ENCODE data around the gene SSX2. TPM values are rescaled to one million over a fixed set of nuclear protein-coding genes. Genes with fewer than 3 reads are reported as not detected.
"Not testable (repeated sequence)": the region's sequence is repeated elsewhere in the genome, so short reads cannot be mapped to it uniquely, and the experiment has no call there.

Gene SSX2, protein sequence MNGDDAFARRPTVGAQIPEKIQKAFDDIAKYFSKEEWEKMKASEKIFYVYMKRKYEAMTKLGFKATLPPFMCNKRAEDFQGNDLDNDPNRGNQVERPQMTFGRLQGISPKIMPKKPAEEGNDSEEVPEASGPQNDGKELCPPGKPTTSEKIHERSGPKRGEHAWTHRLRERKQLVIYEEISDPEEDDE
- total RNA-seq (not detected), polyA plus RNA-seq (not detected)
- long read RNA-seq, donor 1, result 0 reads
- long read RNA-seq, donor 2, result 0 reads
- long read RNA-seq, donor 3, result 0 reads
- long read RNA-seq, donor 4, result 0 reads
- long read RNA-seq, donor 5, result 0 reads
- long read RNA-seq, donor 6, result 0 reads
- long read RNA-seq, donor 7, result 0 reads
- long read RNA-seq, donor 8, result 0 reads
- long read RNA-seq, donor 9, result 0 reads
- long read RNA-seq, donor 10, result 0 reads

DNA sequence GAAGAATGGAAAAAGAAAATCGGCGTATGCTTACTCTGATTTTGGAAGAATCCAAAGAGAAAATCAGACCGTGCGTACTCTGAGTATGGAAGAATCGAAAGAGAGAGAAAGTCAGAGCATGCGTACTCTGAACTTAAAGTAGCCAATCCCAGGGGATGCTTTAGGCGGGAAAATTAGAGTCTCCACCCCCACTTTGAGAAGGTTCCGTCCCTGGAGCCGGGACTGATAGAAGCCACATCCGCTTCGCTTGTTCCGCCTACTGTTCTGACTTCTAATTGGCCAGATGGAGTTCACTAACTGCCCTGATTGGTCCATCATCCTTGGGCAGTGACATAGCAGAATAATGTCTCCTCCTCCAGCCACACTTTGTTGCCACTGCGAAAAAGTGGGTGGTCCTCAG is at the start of gene SSX2:
TSS of gene SSX2 (minus strand) at position 101 of the 400 bp plus-strand sequence. CDS start 1,429 bp downstream, outside the sequence.
- not testable (repeated sequence) for H3K4me3 ChIP-seq (ENCODE audit: low read length in 2 of 2); H3K27ac ChIP-seq (ENCODE audit: low read depth in 1 of 2, low read length in 1 of 2); H3K9me3 ChIP-seq (ENCODE audit: control insufficient read depth in 2 of 2, insufficient read depth in 1 of 2, low read length in 1 of 2); H3K4me1 ChIP-seq (ENCODE audit: control insufficient read depth in 2 of 2, insufficient read depth in 2 of 2, low read length in 2 of 2); H3K36me3 ChIP-seq (ENCODE audit: control insufficient read depth in 2 of 2, insufficient read depth in 2 of 2, low read length in 1 of 2); DNase-seq (ENCODE audit: low read depth in 6 of 9, low spot score in 9 of 9); H3K27me3 ChIP-seq (ENCODE audit: control insufficient read depth in 2 of 2, insufficient read depth in 1 of 2, low read length in 1 of 2)
- no CpG with 5 or more reads among the region's 13 CpGs for WGBS

DNA sequence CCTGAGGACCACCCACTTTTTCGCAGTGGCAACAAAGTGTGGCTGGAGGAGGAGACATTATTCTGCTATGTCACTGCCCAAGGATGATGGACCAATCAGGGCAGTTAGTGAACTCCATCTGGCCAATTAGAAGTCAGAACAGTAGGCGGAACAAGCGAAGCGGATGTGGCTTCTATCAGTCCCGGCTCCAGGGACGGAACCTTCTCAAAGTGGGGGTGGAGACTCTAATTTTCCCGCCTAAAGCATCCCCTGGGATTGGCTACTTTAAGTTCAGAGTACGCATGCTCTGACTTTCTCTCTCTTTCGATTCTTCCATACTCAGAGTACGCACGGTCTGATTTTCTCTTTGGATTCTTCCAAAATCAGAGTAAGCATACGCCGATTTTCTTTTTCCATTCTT is 44.0 kb upstream of the SSX2 start, which contains the start of gene SSX2B:
TSS of gene SSX2B (plus strand) at position 301 of the 400 bp plus-strand sequence. CDS start 1,429 bp downstream, outside the sequence.
- not testable (repeated sequence) for H3K27me3 ChIP-seq (ENCODE audit: control insufficient read depth in 2 of 2, insufficient read depth in 1 of 2, low read length in 1 of 2); H3K36me3 ChIP-seq (ENCODE audit: control insufficient read depth in 2 of 2, insufficient read depth in 2 of 2, low read length in 1 of 2); H3K9me3 ChIP-seq (ENCODE audit: control insufficient read depth in 2 of 2, insufficient read depth in 1 of 2, low read length in 1 of 2); H3K4me3 ChIP-seq (ENCODE audit: low read length in 2 of 2); H3K27ac ChIP-seq (ENCODE audit: low read depth in 1 of 2, low read length in 1 of 2); H3K4me1 ChIP-seq (ENCODE audit: control insufficient read depth in 2 of 2, insufficient read depth in 2 of 2, low read length in 2 of 2); DNase-seq (ENCODE audit: low read depth in 6 of 9, low spot score in 9 of 9)
- no CpG with 5 or more reads among the region's 13 CpGs for WGBS

DNA sequence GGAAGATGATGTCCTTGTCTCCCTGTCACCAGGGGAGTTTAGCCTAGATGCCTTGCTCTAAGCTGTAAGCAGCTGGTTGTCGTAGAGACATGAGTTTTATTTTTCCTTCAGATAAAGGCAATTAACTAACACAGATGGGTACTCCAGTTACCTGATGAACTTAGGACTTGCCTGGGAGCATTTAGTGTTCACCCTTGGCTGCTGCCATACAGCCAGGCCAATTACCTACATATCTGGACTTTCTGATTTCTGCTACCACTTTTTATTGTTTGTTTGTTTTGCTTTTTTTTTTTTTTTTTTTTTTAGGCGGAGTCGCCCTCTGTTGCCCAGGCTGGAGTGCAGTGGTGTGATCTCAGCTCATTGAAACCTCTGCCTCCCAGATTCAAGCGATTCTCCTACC is 14.9 kb downstream of the SSX2 start:
- 92% methylated on average over 1 of the region's 4 CpGs for WGBS

DNA sequence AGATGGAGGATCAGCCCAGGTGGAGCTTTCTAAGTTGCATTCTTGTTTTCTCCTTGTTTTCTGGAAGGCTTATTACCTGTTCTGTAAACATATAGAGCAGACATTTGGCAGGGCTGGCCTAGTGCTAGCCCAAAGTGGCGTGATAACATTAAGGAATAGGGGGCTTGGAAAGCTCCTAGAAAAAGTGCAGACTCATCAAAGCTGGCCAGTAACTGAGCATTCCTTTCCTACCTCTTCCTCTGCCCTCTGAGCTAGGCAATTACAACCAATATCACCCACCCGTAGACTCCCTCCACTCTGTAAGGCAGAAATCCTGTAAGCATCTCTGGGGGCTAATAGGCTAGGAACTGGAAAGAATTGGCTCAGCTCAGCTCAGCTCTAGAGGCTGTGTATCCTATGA is 44.8 kb downstream of the SSX2 start:
- H3K36me3 ChIP-seq (ENCODE audit: control insufficient read depth in 2 of 2, insufficient read depth in 2 of 2, low read length in 1 of 2); H3K4me3 ChIP-seq (ENCODE audit: low read length in 2 of 2); H3K9me3 ChIP-seq (ENCODE audit: control insufficient read depth in 2 of 2, insufficient read depth in 1 of 2, low read length in 1 of 2); H3K27ac ChIP-seq (ENCODE audit: low read depth in 1 of 2, low read length in 1 of 2); H3K27me3 ChIP-seq (ENCODE audit: control insufficient read depth in 2 of 2, insufficient read depth in 1 of 2, low read length in 1 of 2); H3K4me1 ChIP-seq (ENCODE audit: control insufficient read depth in 2 of 2, insufficient read depth in 2 of 2, low read length in 2 of 2); DNase-seq (ENCODE audit: low read depth in 6 of 9, low spot score in 9 of 9): not testable (repeated sequence)
- WGBS, result 90% methylated on average over 2 of the region's 2 CpGs

More for the DNA sequence above, 14.9 kb downstream of the SSX2 start:
- not testable (repeated sequence) for H3K36me3 ChIP-seq (ENCODE audit: control insufficient read depth in 2 of 2, insufficient read depth in 2 of 2, low read length in 1 of 2); H3K27ac ChIP-seq (ENCODE audit: low read depth in 1 of 2, low read length in 1 of 2); H3K4me1 ChIP-seq (ENCODE audit: control insufficient read depth in 2 of 2, insufficient read depth in 2 of 2, low read length in 2 of 2); H3K4me3 ChIP-seq (ENCODE audit: low read length in 2 of 2); H3K9me3 ChIP-seq (ENCODE audit: control insufficient read depth in 2 of 2, insufficient read depth in 1 of 2, low read length in 1 of 2); DNase-seq (ENCODE audit: low read depth in 6 of 9, low spot score in 9 of 9); H3K27me3 ChIP-seq (ENCODE audit: control insufficient read depth in 2 of 2, insufficient read depth in 1 of 2, low read length in 1 of 2)

DNA sequence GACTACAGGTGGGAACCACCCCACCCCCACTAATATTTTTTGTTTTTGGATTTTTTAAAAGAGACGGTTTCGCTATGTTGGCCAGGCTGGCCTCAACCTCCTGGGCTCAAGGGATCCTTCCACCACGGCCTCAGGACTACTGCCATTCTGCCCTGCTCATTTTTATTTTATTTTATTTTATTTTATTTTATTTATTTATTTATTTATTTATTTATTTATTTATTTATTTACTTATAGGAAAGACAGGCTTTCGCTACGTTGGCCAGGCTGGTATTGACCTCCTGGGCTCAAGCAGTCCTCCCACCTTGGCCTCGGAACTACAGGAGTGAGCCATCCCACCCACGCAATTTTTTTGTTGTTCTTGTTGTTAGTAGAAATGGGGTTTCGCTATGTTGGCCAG is 51.5 kb downstream of the SSX2 start:
- H3K36me3 ChIP-seq (ENCODE audit: control insufficient read depth in 2 of 2, insufficient read depth in 2 of 2, low read length in 1 of 2); H3K4me3 ChIP-seq (ENCODE audit: low read length in 2 of 2); H3K9me3 ChIP-seq (ENCODE audit: control insufficient read depth in 2 of 2, insufficient read depth in 1 of 2, low read length in 1 of 2); H3K27me3 ChIP-seq (ENCODE audit: control insufficient read depth in 2 of 2, insufficient read depth in 1 of 2, low read length in 1 of 2); H3K4me1 ChIP-seq (ENCODE audit: control insufficient read depth in 2 of 2, insufficient read depth in 2 of 2, low read length in 2 of 2); DNase-seq (ENCODE audit: low read depth in 6 of 9, low spot score in 9 of 9); H3K27ac ChIP-seq (ENCODE audit: low read depth in 1 of 2, low read length in 1 of 2): not testable (repeated sequence)
- 98% methylated on average over 8 of the region's 8 CpGs for WGBS

DNA sequence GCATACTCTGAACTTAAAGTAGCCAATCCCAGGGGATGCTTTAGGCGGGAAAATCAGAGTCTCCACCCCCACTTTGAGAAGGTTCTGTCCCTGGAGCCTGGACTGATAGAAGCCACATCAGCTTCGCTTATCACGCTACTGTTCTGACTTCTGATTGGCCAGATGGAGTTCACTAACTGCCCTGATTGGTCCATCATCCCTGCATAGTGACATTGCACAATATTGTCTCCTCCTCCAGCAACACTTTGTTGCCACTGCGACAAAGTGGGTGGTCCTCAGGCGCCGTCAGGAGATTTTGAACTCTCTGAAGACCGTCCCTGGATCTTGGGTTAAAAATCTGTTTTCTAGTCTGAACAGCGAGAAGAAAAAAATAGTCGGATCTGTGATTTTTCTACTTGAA is 52.2 kb downstream of the SSX2 start, which contains the start of gene SSX7:
TSS of gene SSX7 (minus strand) at position 101 of the 400 bp plus-strand sequence. CDS start 1,428 bp downstream, outside the sequence.
- WGBS, result 96% methylated on average over 9 of the region's 9 CpGs
- H3K27me3 ChIP-seq (ENCODE audit: control insufficient read depth in 2 of 2, insufficient read depth in 1 of 2, low read length in 1 of 2); H3K36me3 ChIP-seq (ENCODE audit: control insufficient read depth in 2 of 2, insufficient read depth in 2 of 2, low read length in 1 of 2): not testable (repeated sequence)

DNA sequence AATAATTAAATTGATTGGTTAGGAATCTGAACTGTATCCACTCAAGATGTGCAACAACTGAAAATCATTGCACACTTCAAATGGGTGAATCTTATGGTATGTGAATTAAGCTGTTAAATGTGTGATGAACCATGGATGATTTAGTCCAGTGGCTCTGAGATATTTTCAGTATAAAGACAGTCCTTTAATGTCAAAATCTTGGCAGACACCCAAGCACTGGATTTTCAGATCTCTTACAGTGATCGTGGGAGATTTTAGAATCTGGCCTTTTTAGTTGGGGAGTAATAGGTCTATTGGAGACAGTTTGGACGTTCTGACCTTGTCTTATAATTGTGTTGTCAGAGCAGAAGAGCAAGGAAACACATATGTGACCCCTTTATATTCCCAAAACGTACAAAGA is 56.3 kb downstream of the SSX2 start:
- DNase-seq (ENCODE audit: low read depth in 6 of 9, low spot score in 9 of 9); H3K36me3 ChIP-seq (ENCODE audit: control insufficient read depth in 2 of 2, insufficient read depth in 2 of 2, low read length in 1 of 2); H3K4me1 ChIP-seq (ENCODE audit: control insufficient read depth in 2 of 2, insufficient read depth in 2 of 2, low read length in 2 of 2); H3K27me3 ChIP-seq (ENCODE audit: control insufficient read depth in 2 of 2, insufficient read depth in 1 of 2, low read length in 1 of 2); H3K27ac ChIP-seq (ENCODE audit: low read depth in 1 of 2, low read length in 1 of 2); H3K4me3 ChIP-seq (ENCODE audit: low read length in 2 of 2); H3K9me3 ChIP-seq (ENCODE audit: control insufficient read depth in 2 of 2, insufficient read depth in 1 of 2, low read length in 1 of 2): not testable (repeated sequence)
- WGBS, result 80% methylated on average over 3 of the region's 3 CpGs

More for the DNA sequence above, 52.2 kb downstream of the SSX2 start, which contains the start of gene SSX7:
- DNase-seq (ENCODE audit: low read depth in 6 of 9, low spot score in 9 of 9); H3K4me1 ChIP-seq (ENCODE audit: control insufficient read depth in 2 of 2, insufficient read depth in 2 of 2, low read length in 2 of 2); H3K27ac ChIP-seq (ENCODE audit: low read depth in 1 of 2, low read length in 1 of 2); H3K9me3 ChIP-seq (ENCODE audit: control insufficient read depth in 2 of 2, insufficient read depth in 1 of 2, low read length in 1 of 2); H3K4me3 ChIP-seq (ENCODE audit: low read length in 2 of 2): not testable (repeated sequence)

DNA sequence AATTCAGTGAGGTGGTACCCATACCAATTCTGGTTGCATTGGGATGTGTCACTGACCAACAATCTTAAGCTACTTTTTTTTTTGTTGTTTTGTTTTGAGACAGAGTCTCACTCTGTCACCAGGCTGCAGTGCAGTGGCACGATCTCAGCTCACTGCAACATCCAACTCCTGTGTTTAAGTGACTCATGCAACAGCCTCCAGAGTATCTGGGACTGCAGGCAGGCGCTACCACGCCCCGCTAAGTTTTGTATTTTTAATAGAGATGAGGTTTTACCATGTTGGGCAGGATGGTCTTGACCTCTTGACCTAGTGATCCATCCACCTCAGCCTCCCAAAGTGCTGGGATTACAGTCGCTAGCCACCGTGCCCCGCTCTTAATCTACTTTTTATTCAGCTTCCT is 58.0 kb downstream of the SSX2 start:
- not testable (repeated sequence) for H3K27ac ChIP-seq (ENCODE audit: low read depth in 1 of 2, low read length in 1 of 2); H3K4me3 ChIP-seq (ENCODE audit: low read length in 2 of 2); H3K36me3 ChIP-seq (ENCODE audit: control insufficient read depth in 2 of 2, insufficient read depth in 2 of 2, low read length in 1 of 2); H3K4me1 ChIP-seq (ENCODE audit: control insufficient read depth in 2 of 2, insufficient read depth in 2 of 2, low read length in 2 of 2); H3K27me3 ChIP-seq (ENCODE audit: control insufficient read depth in 2 of 2, insufficient read depth in 1 of 2, low read length in 1 of 2); DNase-seq (ENCODE audit: low read depth in 6 of 9, low spot score in 9 of 9); H3K9me3 ChIP-seq (ENCODE audit: control insufficient read depth in 2 of 2, insufficient read depth in 1 of 2, low read length in 1 of 2)
- 95% methylated on average over 7 of the region's 7 CpGs for WGBS
